Measurements from ENCODE around the gene NQO2.

Gene NQO2

DNA sequence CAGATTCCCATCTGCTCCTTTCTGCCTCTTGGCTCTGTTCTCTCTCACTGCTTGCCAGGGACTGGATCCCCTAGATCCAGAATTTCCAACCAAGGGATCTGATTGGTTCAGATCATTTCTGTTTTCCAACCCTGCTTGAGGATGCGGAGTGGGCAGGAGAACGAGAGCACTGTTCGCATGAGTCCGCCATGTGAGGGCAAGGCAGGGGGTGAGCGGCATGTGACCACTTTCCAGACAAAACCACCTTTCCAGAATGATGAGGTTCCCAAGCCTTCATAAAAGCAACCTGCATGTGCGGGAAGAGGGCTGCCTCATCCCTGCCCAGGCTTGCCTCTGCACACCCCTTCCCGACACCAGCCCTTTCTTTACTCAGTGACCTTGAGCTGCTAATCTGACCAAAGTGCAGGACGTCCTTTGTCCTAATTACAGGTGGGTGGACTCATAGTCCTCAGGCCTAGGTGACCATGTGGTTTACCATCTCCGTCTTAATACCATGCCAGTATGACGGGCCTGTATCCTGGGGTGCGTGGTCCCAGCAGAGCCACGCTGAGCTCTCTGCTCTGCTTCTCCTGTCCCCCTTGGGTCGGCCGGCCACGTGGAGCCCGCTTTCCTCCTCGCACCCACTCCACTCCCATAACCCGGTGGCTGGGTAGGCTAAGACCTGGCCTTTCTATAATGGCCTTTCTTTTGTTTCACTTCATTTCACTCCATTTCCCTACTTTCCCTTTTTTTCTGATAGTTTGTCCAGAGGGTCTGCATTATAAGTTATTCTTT, 14.4 kb downstream of the NQO2 start:
- no peak for DNase-seq (ENCODE audit: low read depth in 2 of 2)
- H3K4me3 ChIP-seq (replicated peaks in 1 of 2; ENCODE audit: low read depth in 2 of 2, low read length in 2 of 2): no peak overlapping the region
- TF ChIP-seq, protein P1, sequence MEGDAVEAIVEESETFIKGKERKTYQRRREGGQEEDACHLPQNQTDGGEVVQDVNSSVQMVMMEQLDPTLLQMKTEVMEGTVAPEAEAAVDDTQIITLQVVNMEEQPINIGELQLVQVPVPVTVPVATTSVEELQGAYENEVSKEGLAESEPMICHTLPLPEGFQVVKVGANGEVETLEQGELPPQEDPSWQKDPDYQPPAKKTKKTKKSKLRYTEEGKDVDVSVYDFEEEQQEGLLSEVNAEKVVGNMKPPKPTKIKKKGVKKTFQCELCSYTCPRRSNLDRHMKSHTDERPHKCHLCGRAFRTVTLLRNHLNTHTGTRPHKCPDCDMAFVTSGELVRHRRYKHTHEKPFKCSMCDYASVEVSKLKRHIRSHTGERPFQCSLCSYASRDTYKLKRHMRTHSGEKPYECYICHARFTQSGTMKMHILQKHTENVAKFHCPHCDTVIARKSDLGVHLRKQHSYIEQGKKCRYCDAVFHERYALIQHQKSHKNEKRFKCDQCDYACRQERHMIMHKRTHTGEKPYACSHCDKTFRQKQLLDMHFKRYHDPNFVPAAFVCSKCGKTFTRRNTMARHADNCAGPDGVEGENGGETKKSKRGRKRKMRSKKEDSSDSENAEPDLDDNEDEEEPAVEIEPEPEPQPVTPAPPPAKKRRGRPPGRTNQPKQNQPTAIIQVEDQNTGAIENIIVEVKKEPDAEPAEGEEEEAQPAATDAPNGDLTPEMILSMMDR (IDR thresholded peaks at IDR 0.05; ENCODE audit: low read depth, low read length): no peak

DNA sequence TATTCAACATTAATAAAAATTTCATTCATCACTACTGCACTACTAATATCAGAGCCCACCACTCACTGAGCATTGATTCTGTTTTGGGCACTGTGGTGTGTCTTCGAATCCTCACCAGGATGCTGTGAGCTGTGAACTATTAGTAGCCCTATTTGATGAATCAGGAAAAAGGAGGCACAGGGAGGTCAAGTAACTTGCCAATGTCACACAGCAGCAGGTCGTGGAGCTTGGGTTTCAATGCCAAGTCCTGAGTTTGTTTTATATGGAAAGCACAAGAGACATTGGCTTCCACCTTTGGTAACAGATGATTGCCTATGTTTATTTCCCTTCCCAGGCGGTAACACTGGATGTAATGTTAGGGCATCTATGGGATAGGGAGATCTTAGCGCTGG, 15.0 kb downstream of the NQO2 start:
- no peak overlapping the region for H3K4me3 ChIP-seq (replicated peaks in 1 of 2; ENCODE audit: low read depth in 2 of 2, low read length in 2 of 2)
- TF ChIP-seq, protein P1 (IDR thresholded peaks at IDR 0.05; ENCODE audit: low read depth, low read length): no peak

GRCh38 chr6:3015144-3015543, 15.4 kb downstream of the NQO2 start:
- no peak overlapping the region for H3K4me3 ChIP-seq (replicated peaks in 1 of 2; ENCODE audit: low read depth in 2 of 2, low read length in 2 of 2)
- TF ChIP-seq, protein P1 (IDR thresholded peaks at IDR 0.05; ENCODE audit: low read depth, low read length): no peak
- no peak for DNase-seq (ENCODE audit: low read depth in 2 of 2)

More for the DNA sequence above, 15.0 kb downstream of the NQO2 start:
- no peak for DNase-seq (ENCODE audit: low read depth in 2 of 2)

DNA sequence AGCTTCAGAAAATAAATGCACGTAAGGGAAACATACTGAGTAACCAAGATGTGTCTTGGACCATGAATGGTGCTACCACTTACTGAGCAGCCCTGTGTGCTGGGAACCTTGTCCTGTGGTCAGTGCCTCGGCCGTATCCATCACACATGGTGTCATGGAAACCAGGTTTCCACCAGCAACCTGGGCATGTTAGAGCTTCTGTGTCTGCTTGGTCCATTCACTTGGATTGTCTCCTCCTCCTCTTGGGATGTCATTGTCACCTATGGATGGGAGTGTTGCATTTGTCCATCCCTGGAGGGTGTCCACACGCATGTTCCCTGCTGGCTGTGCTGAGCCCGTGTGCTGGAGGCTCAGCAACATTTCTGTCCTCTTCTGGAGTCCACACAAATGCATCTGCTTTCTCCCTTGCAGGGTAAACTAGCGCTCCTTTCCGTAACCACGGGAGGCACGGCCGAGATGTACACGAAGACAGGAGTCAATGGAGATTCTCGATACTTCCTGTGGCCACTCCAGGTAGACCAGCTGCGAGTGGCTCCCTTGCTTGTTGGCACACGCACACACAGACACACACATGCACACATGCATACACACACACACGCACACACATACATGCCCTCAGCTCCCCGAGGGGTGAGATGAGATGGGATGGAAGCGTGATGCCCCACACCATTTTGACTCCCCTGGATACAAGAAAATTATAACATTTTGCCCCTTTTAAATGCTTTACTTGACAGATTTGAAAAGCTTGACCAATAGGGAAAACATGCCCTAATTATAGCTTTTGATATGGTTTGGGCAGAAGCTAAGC, 17.0 kb downstream of the NQO2 start:
- TF ChIP-seq, protein P1 (IDR thresholded peaks at IDR 0.05; ENCODE audit: low read depth, low read length): no peak
- no peak for DNase-seq (ENCODE audit: low read depth in 2 of 2)
- H3K4me3 ChIP-seq (replicated peaks in 1 of 2; ENCODE audit: low read depth in 2 of 2, low read length in 2 of 2): no peak overlapping the region

DNA sequence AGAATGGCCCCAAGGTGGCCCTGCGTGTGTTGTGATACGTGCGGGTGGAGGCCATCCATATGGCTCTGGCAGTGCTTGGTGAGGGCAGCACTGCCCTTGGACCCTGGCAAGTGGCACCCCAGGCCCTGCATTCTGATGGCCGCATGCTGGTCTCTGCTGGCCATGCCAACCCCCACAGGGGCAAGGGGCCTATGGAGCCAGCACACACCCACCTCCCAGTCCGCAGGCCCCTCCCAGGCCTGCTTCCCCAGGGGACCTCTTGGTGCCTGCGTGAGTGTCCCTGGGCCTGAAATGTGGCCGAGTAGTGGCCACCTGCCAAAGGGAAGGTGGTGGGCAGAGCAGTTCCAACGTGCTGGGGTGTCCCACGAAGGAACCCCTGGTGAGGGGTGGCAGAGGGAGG, 17.6 kb downstream of the NQO2 start:
- TF ChIP-seq, protein P1 (IDR thresholded peaks at IDR 0.05; ENCODE audit: low read depth, low read length): no peak
- no peak for DNase-seq (ENCODE audit: low read depth in 2 of 2)
- H3K4me3 ChIP-seq (replicated peaks in 1 of 2; ENCODE audit: low read depth in 2 of 2, low read length in 2 of 2): no peak overlapping the region

- no peak overlapping the region for H3K4me3 ChIP-seq (replicated peaks in 1 of 2; ENCODE audit: low read depth in 2 of 2, low read length in 2 of 2)
- TF ChIP-seq, protein P1 (IDR thresholded peaks at IDR 0.05; ENCODE audit: low read depth, low read length): no peak
- DNase-seq (ENCODE audit: low read depth in 2 of 2): no peak
These were observed 19.4 kb downstream of the NQO2 start for GRCh38 chr6:3019065-3019464.

All from cardiac fibroblast (primary cell).